GM10248 (cell line): ENCODE data around the gene CEP72.
A peak's percentile ranks its signal among the peaks of the same experiment; 100 is the strongest.

Experiments
- CTCF ChIA-PET: fragments of 300-600 bp; sonication (Branson Sonifier 250); formaldehyde crosslinking; extraction: SDS; loops from one replicate; lab custom pipeline; 2021; ENCODE audit warnings: antibody characterized with exemption; lab: Yijun Ruan, JAX
- POLR2A ChIA-PET: fragments of 350-650 bp; sonication (Branson Sonifier 250); formaldehyde crosslinking; extraction: SDS; loops from one replicate; lab custom pipeline; 2020; ENCODE audit warnings: antibody characterized with exemption; lab: Yijun Ruan, JAX
- DNase-seq: peaks from one replicate; pipeline ENCODE4 v3.0.0; 2012; ENCODE audit errors: extremely low spot score
- CTCF ChIP-seq: IDR thresholded peaks from 2 replicates; pipeline ENCODE4 v1.5.1; 2012; ENCODE audit warnings: mild to moderate bottlenecking, low read depth; ENCODE audit errors: extremely low read depth, missing control alignments, control extremely low read depth

Gene CEP72

GRCh38 chr5:606526-607399 is 5.4 kb upstream of the CEP72 start:
- DNase-seq, result no peak
- TF ChIP-seq CTCF, result no peak
- ChIA-PET POLR2A (no interaction called here), CTCF (interaction anchor here (1.4 kb wide), 1 partner anchor 28 kb away, joined by 6 read pairs; no protein-coding TSS in a partner anchor)

- ChIA-PET CTCF (interaction anchor here (0.7 to 1.4 kb wide), 2 partner anchors 27 to 290 kb away, joined by 3 to 6 read pairs; no protein-coding TSS in a partner anchor), POLR2A (no interaction called here)
- peak; percentile 68 for DNase-seq
- TF ChIP-seq CTCF, result no peak
Observed at GRCh38 chr5:607541-608428, 4.4 kb upstream of the CEP72 start.

GRCh38 chr5:608429-609370 is 3.4 kb upstream of the CEP72 start:
- no peak for DNase-seq
- ChIA-PET CTCF (interaction anchor here (1.4 kb wide), 1 partner anchor 26 kb away, joined by 6 read pairs; no protein-coding TSS in a partner anchor), POLR2A (no interaction called here)
- TF ChIP-seq CTCF, result no peak

GRCh38 chr5:609506-609905 is 2.6 kb upstream of the CEP72 start:
- CTCF ChIA-PET, result interaction anchor here (2.0 kb wide), 1 partner anchor 163 kb away, joined by 4 read pairs; no protein-coding TSS in a partner anchor
- no peak for TF ChIP-seq CTCF
- no peak for DNase-seq
- POLR2A ChIA-PET, result no interaction called here

- no peak for TF ChIP-seq CTCF
- POLR2A ChIA-PET, result no interaction called here
- no peak for DNase-seq
- CTCF ChIA-PET, result interaction anchor here (2.0 kb wide), 1 partner anchor 163 kb away, joined by 4 read pairs; no protein-coding TSS in a partner anchor
Observed at GRCh38 chr5:610011-610743, 2.0 kb upstream of the CEP72 start.
